Stimulated activated CD8-positive, alpha-beta memory T cell treated with anti-CD3 and anti-CD28 coated beads, Interleukin-4, amount 100 ng/mL, for 24 hours (primary cell): ENCODE measurements around the gene SEPTIN2.
"Not testable (repeated sequence)": the region's sequence is repeated elsewhere in the genome, so short reads cannot be mapped to it uniquely, and the experiment has no call there.

Experiments
- DNase-seq: peaks from one replicate; pipeline ENCODE4 v3.0.0-alpha.2; 2020; ENCODE audit warnings: low read depth

The SEPTIN2 gene

DNA sequence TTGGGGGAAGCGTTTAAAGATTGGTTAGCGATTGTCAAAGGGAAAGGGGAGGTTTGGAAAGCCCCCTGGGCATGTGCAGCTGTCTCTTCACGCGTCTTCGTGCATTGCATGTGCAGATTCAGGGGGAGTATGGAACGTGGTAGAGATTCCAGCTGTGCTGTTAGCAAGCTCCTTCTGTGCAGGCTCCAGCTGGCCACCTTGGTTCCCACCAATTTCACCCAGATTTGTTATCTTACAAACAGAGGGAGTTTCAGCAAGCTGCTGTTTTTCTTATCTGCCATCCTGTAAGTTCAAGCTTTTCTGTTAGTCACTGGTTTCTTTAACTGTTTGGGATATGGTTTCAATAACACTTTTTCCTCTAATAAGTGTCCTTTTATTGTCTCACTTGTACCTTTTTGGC, 70.8 kb downstream of the SEPTIN2 start:
- no peak for DNase-seq

DNA sequence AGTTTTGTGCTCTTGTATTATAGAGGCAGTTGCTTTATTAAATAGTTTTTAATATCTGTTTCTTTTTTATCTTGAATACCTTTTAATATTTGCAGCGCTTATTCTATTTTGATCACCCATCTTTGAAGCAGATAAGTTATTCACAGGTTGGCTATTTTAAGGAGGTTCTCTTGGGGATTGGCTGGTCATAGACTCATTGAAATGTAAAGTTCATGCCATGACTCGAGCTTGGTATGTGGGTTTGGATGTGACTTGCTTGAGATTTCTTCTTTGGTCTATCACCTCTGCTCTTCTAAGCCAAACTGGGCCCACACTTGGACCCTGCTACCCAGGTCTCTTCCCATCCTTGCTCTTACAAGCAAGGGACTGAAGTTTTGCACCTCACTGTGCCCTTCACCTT, 74.0 kb downstream of the SEPTIN2 start:
- no peak for DNase-seq

DNA sequence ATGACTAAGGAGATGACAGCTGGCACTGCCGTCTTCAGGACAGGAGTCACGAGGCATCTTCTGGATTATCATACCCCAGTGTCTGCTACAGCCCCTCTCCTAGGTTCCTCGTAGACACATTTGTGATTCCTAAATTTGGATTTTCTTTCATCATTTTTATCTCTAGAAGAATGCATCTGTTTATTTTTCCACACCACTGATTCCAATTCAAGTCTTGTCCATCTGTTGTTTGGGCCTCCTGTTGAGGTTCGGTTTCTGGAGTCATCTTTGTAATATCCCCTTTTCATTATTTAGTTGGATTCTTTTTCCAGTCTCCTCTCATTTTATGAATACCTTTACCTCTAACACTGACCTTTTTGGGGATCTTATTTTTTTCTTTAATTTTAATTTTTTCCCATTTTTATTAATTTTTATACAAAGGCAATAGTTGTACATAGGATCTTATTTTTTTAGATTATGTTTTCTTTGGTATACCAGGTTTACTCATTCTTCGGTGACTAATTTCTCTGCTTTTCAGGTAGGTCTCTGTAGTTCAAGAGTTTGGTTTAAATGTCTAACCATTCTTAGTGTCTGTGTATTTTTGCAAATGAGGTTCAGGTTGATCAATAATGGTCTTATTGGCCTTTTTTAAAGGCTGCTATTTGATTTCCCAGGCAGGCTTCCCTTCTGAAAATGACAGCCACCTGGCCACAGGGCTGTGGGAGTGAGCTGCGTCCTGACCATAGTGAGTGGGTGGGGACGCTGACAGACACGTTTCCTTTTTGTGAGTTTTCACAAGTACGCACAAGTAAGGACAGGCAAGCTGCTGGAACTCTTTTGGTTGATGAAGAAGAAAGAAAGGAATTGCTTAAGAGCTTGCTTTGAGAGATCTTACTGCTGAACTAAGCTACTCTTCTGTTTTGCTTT, 74.8 kb downstream of the SEPTIN2 start:
- DNase-seq: no peak

DNA sequence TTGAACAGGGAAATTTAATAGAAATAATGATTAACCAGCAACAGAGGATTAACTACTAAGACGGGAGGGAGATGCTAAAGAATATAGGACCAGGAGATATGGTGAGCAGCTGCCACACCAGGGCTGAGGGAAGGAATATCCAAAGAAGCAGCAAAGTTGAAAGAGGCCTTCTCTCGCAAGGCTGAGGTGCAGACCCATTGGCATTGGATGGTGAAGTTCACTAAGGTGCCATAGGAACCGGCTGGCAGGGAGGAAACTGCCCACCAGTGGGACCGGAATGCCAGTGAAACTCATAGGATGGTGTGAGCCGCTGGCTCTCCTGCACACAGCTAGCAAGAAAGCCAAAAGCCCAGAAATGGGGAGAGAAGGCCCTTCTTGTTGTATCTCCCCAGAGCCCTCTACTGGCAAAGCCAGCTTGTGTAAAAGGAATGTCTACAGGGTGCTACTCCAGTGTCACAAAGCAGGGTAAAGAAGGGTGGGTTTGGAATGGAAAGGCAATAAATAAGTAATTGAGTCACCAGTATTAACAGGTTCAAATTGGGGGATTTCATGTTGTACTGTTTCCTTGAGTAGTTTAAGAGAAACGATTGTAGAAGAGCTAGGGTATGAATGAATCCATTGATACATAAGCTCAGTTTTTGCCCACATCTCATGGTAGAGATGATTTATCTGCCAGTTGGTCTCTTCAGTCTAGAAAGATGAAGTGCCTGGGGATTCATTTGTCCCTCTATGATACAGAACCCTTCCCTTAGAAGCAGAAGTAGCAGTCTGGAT, 76.4 kb downstream of the SEPTIN2 start:
- DNase-seq: no peak

DNA sequence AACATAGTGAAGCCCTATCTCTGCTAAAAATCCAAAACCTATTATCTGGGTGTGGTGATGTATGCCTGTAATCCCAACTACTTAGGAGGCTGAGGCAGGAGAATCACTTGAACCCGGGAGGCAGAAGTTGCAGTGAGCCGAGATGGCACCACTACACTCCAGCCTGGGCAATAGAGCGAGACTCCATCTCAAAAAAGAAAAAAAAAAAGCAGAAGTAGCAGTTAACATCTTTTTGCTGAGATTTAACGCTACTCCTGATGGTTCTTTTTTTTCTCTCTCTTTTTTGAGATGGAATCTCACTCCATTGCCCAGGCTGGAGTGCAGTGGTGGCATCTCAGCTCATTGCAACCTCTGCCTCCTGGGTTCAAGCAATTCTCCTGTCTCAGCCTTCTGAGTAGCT, 77.0 kb downstream of the SEPTIN2 start:
- DNase-seq: not testable (repeated sequence)

DNA sequence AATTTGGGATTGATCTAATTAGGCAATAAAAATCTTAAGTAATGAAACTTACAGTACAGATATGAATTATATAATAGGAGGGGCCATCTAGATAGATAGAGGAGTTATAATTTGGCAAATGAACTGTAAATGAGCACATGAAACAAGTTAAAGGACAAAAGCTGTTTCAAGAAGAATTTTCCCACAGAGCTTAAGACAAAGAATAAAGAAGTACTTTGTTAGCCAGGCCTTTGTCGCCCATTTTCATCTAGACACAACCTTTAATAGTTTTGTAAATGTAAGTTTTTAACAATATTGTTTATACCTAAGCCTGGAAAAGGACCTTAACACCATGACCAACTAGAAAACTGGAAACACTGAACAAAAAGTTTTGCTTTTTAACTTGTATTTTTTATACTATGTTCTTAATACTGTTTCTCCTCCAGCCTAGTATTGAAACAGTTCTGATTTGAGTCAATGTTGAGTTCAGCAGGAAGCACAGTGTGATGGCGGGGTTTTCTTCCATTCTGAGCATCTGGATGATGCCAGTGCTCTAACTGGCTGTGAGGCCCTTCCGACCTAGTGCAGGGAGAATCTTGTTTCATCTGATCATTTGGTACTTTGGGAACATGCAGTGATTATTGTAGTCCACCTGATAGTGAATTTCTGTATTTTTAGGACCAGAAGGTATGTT, 77.9 kb downstream of the SEPTIN2 start:
- no peak for DNase-seq

DNA sequence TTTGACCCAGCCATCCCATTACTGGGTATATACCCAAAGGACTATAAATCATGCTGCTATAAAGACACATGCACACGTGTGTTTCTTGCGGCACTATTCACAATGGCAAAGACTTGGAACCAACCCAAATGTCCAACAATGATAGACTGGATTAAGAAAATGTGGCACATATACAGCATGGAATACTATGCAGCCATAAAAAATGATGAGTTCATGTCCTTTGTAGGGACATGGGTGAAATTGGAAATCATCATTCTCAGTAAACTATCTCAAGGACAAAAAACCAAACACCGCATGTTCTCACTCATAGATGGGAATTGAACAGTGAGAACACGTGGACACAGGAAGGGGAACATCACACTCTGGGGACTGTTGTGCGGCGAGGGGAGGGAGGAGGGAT, 81.1 kb downstream of the SEPTIN2 start:
- DNase-seq: not testable (repeated sequence)

DNA sequence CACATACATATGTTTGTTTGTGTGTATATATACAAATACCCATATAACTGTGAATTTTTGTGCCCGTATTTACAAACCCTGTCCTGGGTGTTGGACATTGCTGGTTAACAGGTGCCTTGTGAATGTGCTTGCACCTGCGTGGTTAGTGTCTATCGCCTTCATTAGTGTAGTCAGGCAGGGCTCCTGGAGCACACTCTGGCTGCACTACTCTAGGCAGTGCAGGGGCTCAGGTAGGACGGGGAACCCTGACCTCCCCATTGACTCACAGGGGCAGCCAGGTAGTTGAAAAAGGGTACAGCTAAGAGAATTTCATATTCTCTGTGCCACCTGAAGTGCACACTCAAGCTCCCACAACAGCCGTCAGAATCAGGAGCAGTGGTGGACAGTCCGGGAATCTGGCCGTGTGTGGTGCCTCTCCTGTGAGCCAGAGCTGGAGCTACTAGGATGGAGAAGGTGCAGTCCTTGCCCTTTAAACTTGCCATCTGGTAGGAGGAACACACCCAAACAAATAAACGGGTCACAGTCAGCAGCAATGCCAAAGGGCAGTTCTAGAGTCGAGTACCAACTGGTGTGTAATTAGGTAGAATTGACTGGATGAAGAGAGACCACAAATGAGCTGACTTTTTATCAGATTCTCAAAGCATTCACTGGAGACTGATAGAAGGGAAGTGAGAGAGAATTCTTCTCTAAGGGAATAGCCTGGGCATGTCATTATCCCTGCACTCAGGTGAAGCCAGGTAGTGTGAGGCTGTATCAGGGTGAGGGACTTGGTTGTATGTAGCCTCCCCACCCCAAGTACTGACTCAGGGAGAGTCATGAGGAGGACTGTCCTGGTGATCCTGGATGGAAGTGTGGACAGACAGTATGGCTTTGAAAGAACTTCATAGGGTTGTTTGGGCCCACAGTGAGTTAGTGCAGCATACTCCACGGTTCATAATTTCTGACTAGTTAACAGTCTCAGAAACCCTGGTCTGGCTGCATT, 84.5 kb downstream of the SEPTIN2 start:
- no peak for DNase-seq
